UCSD-AML1 (cell line): Measurements from ENCODE around the gene TMEM178B.

ENCODE experiments used
- DNase-seq: peaks from one replicate; lab custom pipeline; 2025; ENCODE audit not compliant: unreplicated experiment; lab: John Stamatoyannopoulos, UW

Gene TMEM178B

DNA sequence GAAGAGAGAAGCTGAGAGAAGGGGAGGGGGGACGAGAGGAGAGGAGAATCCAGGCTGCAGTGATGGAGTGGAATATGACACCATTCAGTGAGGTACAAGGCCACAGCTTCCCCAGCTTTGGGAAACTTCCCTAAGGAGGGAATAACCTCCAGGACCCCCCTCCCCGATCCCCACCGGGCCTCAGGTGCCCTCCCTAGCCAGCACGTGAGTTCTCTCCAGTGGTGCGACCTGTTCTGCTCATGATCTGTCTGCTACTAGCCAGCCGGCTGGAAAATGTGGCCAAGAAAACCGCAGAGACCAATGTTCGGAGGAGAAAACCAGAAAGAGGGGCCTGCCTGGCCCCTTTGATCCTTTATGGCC lies 437.4 kb downstream of the TMEM178B start:
- no peak for DNase-seq

DNA sequence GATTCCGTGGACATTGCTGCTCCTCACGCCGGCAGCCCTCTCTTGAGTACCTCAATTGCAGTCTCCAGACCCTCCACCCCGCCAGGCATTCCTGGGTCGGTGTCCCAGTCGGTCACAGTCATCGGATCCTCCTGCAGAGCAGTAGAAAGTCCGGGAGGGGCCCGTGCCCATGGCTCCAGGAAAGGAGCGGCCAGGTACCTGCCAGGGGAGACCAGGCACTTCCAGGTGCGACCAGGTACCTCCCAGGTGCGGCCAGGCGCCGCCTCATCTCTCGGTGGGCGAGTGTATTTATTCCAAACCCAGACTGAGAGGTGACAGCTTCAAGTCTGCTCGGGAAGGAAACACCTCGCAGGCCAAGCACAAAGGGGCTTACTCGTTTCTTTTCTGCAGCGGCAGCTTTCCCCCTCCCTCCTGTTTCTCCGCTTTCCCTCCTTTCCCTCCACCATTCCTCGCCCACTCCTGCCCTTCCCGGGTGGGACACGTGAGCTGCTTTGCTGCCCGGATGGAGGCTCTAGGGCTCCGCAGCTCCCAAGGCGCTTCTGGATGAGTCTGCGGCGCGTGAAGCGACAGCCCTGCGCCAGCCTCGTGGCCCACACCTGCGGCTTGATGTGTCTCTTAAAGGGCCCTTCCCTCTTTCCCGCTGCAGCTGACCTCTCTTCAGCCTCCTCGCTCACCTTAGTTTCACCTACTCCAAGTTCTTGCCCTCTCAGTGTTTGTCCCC lies 438.0 kb downstream of the TMEM178B start:
- DNase-seq: no peak

DNA sequence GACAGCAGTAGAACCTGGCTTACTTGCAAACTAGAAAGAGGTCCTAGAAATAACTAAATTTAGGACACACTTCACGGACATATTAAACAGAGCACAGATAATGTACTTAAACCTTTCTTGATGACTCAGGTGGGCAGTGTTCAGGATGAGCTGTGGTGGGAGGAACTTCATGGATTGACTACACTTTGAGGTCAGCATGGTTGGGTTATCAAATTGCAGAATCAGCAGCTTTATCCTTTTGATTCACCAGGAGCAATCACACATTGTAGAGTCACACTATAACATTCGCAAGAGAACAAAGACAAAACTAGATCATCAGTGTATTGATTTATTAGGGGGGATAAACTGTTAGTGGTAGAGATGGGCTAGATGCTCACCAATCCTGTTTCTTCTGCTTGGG lies 438.7 kb downstream of the TMEM178B start:
- no peak for DNase-seq

DNA sequence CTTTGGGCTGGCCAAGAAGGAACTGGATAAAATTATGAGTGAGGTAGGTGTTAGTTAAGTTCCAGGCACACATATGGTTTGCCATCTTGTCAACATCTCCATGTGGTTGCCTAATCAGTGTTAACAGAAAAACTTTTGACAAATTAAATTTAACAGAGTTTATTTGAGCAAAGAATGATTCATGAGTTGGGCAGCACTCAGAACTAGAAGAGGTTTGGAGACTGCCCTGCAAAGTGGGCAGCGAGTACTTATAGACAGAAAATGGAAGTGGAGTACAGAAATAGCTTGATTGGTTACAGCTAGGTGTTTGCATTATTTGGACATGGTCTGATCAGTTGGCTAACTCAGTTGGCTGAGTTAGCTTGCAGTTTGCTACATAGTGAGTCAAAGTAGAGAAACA lies 439.9 kb downstream of the TMEM178B start:
- no peak for DNase-seq

DNA sequence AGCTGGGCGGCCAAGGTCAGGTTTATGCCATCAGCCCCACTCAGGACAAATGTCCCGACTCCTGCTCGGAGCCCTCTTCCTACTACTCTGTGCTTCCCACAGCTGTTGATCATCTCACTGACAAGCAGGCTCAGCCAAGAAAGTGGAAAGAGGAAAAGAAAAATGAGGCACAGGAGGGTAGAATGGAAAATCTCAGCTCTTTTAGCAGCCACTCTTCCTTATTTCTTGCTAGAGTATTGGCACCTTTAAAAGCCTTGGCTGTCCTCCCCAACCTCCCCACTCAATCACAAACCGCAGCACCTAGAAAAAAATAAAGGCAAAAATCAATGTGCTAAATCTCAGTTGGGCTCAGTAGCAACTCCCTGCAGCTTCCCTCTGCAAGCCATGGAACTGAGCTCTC lies 442.1 kb downstream of the TMEM178B start:
- DNase-seq: no peak

DNA sequence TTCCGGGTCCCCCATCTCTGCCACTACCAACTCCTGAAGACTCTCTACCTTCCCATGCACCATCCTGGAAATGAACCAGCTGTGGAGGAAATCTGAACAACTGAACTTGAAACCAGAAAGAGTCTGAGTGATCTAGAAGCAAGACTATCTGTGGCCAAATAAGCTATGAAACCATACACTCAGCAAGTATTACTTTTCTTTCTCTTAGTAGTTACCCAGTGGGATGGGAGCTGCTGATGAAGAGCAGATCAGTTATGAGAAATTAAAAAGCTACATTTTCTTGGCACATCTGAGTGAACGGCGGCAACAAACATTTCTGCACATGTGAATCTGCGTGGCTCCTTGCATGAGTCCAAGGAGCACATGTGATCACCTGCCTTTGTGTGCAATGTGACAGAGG lies 445.8 kb downstream of the TMEM178B start:
- DNase-seq: no peak

DNA sequence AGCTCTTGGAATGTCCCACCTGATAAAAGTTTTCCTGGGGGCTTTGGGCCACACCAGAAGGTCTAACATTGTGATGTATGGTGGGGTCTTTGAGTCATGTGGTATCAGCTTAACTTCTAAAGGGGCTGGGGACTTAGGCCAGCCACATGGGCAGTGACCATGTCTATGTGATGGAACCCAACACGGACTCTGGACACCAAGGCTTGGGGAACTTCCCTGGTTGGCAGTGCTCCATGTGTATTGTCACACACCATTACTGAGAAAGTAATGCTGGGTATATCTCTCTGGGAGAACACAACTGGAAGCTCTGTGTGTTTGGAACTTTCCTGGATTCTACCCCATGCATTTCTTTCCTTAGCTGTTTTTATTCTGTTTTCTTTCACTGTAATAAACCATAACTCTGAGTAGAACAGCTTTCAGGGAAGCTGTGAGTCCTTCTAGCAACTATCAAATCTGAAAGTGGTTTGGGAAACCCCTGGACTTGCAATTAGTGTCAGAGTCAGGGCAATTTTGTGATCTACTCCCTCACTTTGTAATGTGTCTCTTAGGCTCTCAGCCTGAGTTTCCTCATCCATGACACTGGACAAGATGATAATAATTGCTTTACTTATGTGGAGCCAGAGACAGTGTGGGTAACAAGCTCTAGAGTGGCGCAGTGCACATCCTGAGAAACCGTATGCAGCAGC lies 448.9 kb downstream of the TMEM178B start:
- no peak for DNase-seq

DNA sequence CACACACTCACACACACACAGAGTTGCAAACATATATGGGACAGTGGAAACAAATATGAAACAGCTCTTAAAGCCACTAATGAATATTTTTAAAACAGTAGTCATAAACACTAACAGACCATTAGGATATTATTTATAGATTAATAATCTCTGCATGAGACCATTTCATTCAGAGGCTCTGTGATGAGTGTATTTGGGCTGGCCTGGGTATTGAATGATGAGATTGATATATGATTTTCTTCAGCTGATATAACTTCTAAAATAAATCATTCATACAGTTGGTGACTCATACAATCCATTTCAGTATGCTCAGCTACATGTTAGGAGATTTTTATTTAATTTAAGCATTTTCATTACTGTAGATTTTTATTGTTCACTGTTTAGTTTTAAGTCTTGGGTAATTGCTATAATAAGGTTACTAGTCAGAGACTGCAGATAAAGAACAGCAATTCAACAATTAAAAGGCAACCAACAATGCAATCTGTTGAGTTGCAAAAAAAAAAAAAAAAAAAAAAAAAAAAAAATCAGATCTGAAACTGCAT lies 452.2 kb downstream of the TMEM178B start:
- DNase-seq: no peak

DNA sequence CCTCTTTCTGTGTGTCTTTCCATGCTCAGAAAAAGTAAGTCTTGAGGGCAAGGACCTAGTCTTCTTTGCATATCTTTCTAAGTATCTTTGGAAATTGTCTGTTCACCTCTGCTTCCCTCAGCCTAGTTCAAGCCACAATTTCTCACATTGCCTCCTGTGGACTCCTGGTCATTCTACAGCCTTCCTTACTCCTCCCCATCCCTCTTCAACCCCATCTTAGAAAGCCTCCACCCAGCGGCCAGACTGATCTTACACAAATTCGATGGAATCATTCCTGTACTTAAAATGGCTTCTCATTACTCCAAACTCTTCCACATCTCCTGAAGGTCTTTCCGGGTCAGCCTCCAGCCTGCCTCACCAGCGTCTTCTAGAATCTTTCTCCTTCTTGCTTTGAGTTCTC lies 453.2 kb downstream of the TMEM178B start:
- no peak for DNase-seq

DNA sequence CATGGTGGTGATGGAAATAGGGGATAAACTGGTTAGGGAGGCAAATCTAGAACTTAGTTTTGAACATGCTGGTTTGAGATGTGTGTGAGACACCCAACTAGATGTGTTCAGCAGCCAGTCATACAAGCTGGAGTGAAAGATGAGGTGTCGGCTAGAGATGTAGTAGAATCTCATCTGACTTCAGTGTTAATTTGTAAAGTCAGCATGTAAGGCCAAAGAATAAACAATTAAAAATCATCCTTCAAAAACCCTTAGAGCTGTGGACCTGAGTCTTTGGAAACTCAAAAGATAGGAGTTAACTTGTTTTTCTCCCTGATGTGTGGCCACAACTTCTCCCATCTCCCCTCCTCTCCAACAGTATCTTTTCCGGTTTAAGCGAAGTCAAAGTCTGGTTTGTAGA lies 454.5 kb downstream of the TMEM178B start:
- DNase-seq: no peak
